GM21737 (cell line): Measurements from ENCODE around the gene JPT2.

Experiments
- ATAC-seq: cut with Tn5 transposase; IDR thresholded peaks from one replicate; pipeline ENCODE4 v1.9.1; 2021; ENCODE audit warnings: mild to moderate bottlenecking, moderate library complexity; ENCODE audit not compliant: unreplicated experiment

Gene JPT2, protein sequence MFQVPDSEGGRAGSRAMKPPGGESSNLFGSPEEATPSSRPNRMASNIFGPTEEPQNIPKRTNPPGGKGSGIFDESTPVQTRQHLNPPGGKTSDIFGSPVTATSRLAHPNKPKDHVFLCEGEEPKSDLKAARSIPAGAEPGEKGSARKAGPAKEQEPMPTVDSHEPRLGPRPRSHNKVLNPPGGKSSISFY

DNA sequence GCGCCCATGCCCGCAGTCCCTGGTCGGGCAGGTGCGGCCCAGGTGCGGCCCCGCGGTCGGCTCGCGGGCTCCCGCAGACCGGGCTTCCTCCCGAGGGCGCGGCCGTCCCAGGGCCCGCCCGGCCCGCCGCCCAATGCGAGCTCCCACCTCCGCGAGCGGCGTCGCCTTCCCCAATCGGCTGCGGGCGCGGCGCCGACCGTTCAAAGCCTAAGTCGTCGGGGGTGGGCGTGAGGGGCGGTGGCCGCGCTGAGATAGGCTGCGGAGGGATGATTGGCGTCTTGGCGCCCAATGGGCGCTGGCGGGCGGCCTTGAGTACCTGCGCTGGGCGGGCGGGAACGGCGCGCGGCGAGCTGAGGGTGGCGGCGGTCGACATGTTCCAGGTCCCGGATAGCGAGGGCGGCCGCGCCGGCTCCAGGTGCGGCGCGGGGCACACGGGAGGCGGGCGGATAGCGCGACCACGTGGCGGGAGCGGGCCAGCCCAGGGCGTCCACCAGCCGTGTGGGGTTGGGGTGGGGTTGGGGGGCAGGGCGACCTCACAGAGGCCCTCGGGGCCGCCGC lies at the start of gene JPT2:
TSS of gene JPT2 (plus strand) at position 338 of the 558 bp plus-strand sequence. CDS start at position 372, 34 bp downstream.
- ATAC-seq: peak; percentile 92

DNA sequence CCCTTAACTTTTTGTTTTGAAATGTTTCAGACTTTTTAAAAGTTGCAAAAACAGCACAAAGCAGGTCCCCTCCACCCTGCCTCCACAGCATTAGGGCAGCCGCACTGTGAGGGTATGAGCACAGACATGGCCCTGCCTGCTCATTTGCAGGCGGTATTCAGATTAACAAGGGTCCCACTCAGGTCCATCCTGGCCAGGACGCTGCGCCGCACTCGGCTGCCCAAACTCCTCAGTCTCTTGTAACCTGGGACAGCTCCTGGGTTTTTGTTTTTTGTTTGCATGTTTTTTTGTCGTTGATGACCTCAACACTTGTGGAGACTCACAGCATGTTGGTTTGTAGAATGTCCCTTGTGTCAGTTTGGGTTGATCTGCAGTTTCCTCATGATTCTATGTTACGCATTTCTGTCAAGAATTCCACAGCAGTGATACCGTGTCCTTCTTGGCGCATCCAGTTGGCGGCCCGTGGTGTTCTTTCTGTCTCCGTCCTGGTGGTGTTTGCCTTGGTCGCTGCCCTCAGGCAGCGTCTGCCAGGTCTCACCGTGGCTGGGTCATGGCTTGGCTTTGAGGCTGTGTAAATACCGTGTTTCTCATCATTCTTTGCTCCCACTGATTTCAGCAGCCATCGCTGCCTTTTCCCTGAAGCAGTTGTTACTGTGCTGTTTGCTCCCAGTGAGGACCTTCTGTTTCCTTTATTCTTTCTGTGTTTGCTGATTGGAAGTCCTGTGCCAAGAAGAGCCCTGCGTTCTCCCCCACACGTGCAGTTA lies 47.4 kb upstream of the JPT2 start:
- no peak for ATAC-seq

DNA sequence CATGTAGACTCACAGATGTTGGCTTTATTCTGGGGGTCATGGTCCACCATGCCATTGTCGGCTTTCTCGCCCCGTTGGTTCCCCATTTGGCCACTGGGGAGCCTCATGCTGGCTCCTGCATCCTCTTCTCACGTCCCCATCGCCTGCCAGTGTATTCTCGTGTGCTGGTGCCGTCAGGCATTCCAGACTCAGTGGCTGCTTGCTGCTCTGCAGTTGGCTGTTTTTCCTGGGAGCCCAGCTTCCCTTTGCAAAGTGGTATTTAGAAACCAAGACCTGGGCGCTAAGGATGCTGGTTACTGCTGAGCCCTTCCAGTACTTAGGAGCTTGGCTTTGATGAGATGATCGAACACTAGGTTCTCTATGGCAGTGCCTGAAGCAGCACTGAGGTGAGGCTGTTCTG lies 46.8 kb upstream of the JPT2 start:
- ATAC-seq: no peak

DNA sequence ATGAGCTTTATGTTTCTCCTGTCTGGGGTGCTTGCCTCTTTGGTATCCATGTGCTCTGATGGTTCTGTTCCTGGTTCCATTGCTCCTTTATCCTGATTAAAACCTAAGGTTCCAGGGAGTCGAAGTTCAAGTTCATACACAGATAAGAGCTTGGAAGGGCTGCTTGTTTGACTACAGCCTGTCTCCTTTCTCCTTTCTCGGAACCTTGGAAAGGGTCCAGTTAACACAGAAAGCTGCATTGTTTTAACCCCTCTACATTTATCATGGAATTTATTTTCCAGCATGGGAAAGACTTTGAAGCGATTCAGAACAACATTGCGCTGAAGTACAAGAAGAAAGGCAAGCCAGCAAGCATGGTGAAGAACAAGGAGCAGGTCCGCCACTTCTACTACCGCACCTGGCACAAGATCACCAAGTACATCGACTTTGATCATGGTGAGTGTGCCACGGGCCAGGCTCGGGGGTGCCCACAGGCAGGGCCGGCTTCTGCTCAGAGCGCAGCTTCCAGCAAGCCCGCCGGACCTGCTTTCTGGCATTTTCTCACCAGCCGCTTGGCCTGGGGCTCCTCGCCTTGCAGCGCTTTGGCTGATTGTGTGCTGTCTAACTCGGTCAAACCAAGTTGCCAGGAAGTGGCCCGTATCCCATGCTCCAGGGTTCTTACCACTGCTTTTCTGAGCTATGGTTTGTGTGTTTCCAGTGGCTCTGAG lies 46.0 kb upstream of the JPT2 start:
- no peak for ATAC-seq

DNA sequence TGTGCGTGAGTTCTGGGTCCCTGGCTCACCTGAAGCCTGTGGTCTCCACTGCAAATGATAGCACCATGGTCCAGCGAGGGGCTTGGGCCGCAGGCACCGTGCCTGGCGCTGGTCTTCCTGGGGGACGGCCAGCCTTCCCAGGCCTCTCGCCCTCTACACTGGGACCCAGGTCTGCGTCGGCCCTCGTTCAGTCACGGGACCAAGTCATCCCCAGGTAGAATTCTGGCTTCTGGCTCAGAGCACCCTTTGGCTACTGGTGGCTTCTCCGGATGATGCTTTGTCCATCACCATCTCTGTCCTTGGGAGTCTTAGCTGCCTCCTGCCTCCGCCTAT lies 45.5 kb upstream of the JPT2 start:
- ATAC-seq: no peak

DNA sequence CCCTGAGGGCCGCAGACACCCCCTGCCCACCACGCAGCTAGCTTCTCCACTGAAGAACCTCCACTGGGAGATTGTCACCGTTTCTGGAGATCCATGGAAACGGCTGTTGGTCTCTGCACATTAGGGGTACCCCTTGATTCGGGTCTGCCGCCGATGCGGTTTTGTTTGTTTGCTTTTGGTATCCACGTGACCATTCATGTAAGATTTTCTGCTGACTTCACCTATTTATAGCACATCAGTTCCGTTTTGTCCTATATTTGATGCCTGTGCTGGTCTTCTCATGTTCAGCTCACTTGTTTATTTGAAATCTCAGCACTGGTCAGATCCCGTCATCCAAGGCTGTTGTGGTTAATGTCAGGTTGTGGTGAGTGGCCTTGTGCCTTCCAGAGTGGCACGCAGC lies 44.8 kb upstream of the JPT2 start:
- no peak for ATAC-seq

DNA sequence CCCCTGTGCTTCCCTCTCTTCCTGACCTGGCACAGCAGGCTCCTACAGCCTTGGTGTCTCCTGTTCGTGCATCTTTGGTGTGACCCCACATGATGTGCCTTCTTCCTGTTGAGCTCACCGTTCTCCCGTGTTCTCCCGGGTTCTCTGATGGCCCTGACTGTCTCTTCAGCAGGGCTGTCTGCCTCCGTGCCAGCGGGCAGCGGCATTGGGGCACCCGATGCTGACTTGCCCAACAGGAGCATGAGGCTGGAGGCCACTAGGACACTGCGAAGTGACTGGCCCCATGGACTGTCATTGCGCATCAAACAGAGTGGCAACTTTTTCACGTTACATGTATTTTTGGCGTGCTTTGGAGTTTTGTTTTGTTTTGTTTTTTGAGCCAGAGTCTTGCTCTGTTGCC lies 43.5 kb upstream of the JPT2 start:
- ATAC-seq: no peak

DNA sequence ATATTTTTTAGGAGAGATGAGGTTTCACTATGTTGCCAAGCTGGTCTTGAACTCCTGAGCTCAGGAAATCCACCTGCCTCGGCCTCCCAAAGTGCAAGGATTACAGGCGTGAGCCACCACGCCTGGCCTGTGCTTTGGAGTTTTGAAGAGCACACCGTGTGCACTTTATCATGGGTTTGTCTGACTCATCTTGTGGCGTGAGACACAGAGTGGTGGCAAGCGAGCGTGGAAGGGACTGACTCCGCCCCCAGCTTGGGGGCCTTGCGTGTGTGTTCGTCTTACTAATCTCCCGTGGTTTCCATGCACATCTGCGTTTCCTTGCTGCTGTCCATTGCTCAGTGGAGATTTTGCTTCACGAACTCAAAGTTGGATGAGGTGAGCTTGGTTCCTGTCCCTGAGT lies 43.0 kb upstream of the JPT2 start:
- ATAC-seq: no peak

DNA sequence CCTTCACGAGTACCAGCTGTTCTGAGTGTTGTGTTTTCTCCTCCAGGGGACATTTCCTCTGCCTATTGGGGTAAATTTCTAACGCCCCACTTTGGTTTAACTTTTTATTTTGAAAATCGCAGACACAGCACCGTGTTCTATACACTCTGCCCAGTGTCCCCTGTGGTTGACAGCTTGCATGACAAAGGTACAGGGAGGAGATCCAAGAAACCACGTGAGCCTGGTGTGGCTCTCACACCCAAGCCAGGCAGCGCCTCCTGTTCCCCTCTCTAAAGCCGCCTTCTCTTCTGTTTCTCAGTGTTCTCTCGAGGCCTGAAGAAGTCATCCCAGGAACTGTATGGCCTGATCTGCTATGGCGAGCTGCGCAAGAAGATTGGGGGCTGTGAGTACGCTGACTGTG lies 40.6 kb upstream of the JPT2 start:
- ATAC-seq: no peak

DNA sequence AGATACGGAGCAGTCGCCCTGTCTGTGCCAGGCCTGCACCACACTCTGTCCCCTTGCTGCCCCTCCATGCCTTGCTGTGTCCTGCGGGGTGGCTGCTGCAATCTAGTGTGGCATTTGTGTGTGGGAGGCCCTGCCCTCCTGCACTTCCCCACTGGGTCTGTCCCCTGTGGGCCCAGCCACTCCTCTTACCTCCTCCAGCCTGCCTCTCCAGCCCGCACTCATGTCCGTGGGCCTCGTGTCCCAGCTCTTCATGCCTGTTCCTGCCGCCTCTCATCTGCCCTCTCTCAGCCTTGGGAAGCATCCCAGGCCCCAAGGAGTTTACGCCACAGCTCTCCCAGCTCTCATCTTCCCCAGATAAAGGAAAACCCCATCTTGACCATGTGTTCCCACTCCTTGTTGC lies 39.3 kb upstream of the JPT2 start:
- ATAC-seq: no peak

DNA sequence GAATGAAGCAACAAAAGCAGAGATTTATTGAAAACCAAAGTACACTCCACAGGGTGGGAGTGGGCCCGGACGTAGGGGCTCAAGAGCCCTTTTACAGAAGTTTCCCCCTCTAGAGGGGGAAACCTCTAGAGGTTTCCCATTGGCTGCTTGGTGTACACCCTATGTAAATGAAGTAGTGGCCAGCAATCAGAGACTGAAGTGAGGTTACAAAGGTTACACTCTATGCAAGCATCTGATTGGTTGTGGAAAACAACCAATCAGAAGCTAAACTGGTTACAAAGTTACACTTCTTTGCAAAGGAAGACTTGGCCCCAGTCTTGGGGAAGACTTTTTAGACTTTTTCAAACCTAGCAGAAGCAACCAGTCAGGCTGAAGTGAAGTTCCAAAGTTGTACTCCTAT lies 38.8 kb upstream of the JPT2 start:
- ATAC-seq: no peak

DNA sequence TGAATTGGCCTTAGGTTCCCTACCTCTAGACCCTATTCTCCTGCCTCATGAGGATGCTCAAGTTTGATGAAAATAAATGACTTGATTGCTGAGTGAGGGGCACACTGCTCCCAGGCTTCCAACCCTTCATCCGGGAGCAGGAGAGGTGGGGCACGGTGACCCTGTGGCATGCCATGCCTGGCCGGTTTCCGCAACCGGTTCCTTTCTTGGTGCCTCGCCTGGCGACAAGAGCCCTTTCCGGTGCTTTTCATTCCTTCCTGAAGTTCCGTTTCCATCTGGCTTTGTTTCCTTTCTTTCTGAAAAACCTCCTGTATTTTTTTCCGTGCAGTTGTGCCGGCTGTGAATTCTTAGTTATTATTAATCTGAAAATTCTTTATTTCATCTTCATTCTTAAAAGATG lies 38.2 kb upstream of the JPT2 start:
- no peak for ATAC-seq

DNA sequence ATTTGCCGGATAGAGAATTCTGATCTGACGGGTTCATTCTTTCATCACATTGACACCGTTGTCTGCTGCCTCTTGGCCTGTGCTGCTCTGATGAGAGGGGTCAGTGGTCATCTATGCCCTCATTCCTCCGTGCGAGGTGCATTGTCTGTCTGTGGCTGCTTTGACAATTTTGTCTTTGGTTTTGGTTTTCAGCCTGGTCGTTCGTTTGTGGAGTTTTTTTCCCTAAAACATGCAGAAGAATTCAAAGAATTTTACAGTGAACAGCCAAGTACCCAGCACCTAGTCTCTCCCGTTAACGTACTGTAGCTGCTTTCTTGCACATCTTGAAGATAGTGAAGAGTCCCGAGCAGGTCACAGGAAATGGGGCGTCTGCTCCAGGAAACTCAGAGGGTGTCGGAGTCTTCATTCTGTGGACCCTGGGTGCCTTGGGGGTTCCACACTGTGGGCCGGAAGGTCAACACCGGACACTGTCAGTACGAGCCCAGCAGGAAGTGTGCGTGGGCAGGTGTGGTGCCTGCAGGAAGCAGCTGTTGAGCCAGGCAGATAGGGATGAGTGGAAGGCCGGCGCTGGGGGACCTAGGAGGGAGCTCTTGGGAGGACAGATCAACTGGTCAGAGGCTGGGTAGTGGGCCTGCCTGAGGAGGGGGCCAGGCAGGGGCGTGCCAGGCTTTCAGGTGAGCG lies 37.7 kb upstream of the JPT2 start:
- ATAC-seq: no peak

DNA sequence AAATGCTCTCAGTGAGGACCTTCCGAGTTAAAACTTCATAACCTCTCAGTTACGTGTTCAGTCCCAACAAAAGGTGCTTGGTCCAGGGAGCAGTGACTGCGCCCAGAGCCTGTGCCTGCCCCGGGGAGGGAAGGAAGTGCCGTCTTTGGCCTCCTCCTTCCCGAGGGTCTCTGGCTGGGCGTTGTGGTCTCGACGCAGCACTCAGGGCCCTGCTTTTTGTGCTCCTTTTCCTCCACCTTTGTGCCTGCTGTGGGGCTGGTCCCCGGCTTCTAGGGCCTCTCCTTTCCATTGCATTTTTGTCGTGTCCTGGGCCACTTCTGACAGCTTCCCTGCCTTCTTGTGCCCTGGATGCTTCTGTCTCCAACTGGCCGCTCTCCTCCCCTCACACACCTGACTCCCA lies 36.8 kb upstream of the JPT2 start:
- ATAC-seq: no peak

DNA sequence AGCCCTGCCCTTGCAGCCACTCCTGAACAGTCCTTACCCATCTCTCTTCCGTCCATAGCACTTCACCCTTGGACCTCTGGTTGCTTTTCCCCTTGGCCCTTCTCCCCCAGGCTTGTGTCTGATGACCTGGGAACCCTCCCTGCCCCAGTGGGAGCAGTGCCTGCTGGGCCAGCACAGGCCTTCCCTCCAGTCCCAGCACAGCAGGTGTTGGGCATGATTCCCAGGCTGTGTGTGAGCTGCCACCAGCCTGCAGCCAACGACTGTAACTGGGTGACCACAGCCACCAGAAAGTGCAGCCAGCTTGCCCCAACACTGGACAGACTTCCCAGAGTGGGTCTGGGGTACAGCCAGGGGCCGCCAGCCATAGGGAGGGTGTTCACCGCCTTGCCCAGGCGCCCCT lies 35.9 kb upstream of the JPT2 start:
- no peak for ATAC-seq

DNA sequence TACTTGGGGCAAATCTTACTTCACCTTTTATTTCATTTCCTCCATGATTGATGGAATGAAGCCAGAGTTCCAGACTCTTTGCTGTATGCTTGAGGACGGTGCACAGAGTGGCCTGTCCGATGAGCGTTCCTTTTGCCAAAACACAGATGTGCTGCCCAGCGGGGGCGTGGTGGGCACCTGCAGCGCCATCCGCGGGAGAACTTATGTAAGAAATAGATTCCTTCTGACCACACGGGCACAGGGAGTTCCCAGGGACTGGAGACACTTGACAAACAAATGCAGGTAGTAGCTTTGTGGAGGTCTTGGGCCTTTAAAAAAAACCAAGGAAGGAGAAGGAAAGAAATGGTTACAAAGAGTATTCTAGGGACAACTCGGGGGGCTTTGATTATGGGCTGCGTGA lies 35.3 kb upstream of the JPT2 start:
- no peak for ATAC-seq

DNA sequence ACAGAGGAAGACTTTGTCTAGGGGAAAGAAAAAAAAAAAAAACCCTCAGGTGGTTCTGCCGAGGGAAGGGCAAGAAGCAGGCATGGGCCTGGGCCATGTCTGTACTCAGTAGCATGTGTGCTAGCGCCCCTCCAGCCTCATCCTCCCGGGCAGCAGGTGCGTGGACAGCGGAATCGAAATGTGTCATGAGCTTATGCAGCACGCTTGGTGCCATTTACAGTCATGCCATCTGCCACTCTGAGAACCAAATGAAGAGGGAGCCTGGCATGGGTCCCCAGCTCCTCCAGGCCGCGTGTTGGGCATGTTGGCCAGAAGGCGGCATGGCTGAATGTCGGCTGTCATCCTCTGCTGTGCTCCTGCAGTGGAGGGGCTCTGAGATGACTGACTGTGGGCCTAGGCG lies 34.6 kb upstream of the JPT2 start:
- ATAC-seq: no peak

DNA sequence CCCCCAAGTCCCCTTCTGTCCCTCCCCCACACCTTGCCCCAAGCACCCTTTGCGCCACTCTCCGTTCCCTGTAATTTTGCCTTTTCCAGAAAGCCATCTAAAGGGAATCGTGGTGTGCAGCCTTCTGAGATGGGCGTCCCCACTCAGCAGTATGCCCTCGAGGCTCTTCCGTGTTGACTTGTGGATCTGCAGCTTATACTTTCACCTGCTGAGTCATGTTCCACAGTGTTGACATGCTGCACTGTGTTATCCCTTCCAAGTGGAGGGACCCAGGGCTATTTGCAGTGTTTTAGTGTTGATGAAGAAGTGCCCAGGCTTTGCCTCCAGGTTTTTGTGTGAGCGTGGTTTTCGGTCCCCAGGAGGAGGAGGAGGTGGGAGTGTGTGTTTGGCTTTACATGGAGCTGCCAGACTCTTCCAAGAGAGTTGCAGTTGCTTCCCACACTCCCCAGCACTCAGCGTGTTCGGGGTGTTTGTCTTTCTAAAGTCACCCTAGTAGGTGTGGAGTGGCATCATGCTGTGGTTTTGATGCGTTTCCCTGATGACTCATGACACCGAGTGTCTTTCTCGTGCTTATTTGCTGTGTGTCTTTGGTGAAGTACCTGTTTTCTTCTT lies 32.1 kb upstream of the JPT2 start:
- no peak for ATAC-seq

DNA sequence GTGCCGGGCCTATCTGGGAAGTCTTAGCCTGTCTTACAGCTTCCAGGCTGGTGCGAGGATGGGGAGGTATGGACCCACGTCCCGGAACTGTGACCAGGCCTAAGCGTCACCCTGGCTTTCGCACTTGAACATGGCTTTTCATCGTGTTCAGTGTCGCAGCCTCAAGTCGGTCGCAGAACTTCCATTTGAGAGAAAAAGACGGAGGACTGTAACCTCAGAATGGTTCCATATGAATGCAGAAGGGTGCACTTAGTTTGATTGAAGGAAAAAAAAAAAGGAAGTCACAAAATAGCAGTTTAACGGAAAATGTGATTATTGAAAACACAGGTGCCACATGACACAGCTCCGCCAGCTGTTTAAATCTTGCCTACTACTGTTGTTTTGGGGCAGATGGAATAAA lies 30.2 kb upstream of the JPT2 start:
- ATAC-seq: no peak

DNA sequence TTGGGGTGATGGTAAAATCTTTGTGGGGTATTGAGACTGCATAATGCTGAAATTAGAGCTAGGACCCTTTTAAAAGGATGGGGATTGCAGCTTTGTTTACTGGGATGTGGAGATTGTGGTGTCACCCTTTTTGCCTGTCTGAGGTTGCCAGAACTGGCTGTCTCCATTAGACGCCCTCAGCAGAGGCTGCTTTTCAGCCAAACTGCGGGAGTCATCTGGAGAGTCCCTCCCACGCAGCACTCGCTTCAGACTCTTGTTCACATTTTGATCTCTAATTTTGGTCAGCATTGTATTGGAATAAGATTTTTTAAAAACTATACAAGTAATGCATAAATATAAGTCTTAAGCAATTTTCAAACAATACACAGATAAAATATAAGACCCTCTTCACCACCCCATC lies 27.9 kb upstream of the JPT2 start:
- no peak for ATAC-seq
